ENCODE measurements around the gene TBCB.

DNA sequence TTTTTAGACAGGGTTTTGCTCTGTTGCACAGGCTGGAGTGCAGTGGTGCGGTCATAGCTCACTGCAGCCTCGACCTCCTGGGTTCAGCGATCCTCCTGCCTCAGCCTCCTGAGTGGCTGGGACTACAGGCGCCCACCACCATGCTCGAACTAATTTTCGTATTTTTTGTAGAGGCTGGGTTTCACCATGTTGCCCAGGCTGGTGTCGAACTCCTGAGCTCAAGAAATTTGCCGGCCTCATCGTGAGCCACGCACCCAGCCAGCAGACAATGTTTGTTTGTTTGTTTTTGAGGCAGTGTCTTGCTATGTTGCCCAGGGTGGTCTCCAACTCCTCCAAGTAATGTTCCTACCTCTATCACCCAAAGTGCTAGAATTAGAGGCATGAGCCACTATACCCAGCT lies 37.9 kb downstream of the TBCB start:
- TF ChIP-seq, protein P1, sequence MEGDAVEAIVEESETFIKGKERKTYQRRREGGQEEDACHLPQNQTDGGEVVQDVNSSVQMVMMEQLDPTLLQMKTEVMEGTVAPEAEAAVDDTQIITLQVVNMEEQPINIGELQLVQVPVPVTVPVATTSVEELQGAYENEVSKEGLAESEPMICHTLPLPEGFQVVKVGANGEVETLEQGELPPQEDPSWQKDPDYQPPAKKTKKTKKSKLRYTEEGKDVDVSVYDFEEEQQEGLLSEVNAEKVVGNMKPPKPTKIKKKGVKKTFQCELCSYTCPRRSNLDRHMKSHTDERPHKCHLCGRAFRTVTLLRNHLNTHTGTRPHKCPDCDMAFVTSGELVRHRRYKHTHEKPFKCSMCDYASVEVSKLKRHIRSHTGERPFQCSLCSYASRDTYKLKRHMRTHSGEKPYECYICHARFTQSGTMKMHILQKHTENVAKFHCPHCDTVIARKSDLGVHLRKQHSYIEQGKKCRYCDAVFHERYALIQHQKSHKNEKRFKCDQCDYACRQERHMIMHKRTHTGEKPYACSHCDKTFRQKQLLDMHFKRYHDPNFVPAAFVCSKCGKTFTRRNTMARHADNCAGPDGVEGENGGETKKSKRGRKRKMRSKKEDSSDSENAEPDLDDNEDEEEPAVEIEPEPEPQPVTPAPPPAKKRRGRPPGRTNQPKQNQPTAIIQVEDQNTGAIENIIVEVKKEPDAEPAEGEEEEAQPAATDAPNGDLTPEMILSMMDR (IDR thresholded peaks at IDR 0.05): no peak
- TF ChIP-seq ELF1 (IDR thresholded peaks at IDR 0.05) (no peak), MXI1 (IDR thresholded peaks at IDR 0.05; ENCODE audit: low read depth, low read length) (no peak), CHD2 (IDR thresholded peaks at IDR 0.05; ENCODE audit: low read length, partially characterized antibody) (no peak), EZH2phosphoT487 (IDR thresholded peaks at IDR 0.05; ENCODE audit: borderline replicate concordance, low read depth) (no peak), SMC3 (IDR thresholded peaks at IDR 0.05; ENCODE audit: low read depth, low read length) (no peak), POLR2AphosphoS5 (IDR thresholded peaks at IDR 0.05; ENCODE audit: low read depth, low read length) (no peak), RAD21 (IDR thresholded peaks at IDR 0.05; ENCODE audit: low read length) (no peak), NFIC (IDR thresholded peaks at IDR 0.05; ENCODE audit: borderline replicate concordance) (no peak)
- TF ChIP-seq, protein P2, sequence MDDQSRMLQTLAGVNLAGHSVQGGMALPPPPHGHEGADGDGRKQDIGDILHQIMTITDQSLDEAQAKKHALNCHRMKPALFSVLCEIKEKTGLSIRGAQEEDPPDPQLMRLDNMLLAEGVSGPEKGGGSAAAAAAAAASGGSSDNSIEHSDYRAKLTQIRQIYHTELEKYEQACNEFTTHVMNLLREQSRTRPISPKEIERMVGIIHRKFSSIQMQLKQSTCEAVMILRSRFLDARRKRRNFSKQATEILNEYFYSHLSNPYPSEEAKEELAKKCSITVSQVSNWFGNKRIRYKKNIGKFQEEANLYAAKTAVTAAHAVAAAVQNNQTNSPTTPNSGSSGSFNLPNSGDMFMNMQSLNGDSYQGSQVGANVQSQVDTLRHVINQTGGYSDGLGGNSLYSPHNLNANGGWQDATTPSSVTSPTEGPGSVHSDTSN (IDR thresholded peaks at IDR 0.05): no peak
- TF ChIP-seq, protein P3, sequence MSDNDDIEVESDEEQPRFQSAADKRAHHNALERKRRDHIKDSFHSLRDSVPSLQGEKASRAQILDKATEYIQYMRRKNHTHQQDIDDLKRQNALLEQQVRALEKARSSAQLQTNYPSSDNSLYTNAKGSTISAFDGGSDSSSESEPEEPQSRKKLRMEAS (IDR thresholded peaks at IDR 0.05; ENCODE audit: low read depth): no peak
